Common myeloid progenitor, CD34-positive (primary cell): ENCODE measurements around the gene SUSD6.

Experiments
- CTCF ChIA-PET: fragments of 350-600 bp; sonication (Branson Sonifier 250); formaldehyde crosslinking; loops from one replicate; lab custom pipeline; 2021; ENCODE audit warnings: antibody characterized with exemption; lab: Charles Lee
- POLR2A ChIA-PET: fragments of 350-600 bp; sonication (Branson Sonifier 250); formaldehyde crosslinking; loops from one replicate; lab custom pipeline; 2021; ENCODE audit warnings: antibody characterized with exemption; lab: Charles Lee
- DNase-seq, 3 donors: peaks; one replicate each; pipeline versions ENCODE4 v3.0.0 to v3.0.0-alpha.2; 2013
- H3K27ac ChIP-seq, 2 experiments: 1 replicate in 1 of 2; 2 replicates in 1 of 2; pipeline ENCODE4 v1.7.0; 2013; ENCODE audit warnings: inconsistent platforms in 2 of 2, low read length in 2 of 2, mild to moderate bottlenecking in 2 of 2, low read depth in 1 of 2, moderate library complexity in 1 of 2; ENCODE audit not compliant: severe bottlenecking in 2 of 2, insufficient read depth in 1 of 2, poor library complexity in 1 of 2
- H3K27me3 ChIP-seq, 5 experiments: replicated peaks in 2 of 5; 1 replicate in 3 of 5; 2 replicates in 2 of 5; pipeline versions ENCODE4 v1.6.1 to v1.7.0; 2013; ENCODE audit warnings: low read length in 4 of 5, mild to moderate bottlenecking in 2 of 5, moderate library complexity in 2 of 5, inconsistent platforms in 1 of 5; ENCODE audit not compliant: insufficient read depth in 5 of 5, control insufficient read depth in 4 of 5
- H3K36me3 ChIP-seq, 4 experiments: 1 replicate in 2 of 4; 2 replicates in 2 of 4; pipeline versions ENCODE4 v1.6.1 to v1.7.0; 2013; ENCODE audit warnings: low read length in 3 of 4, control low read depth in 1 of 4, mild to moderate bottlenecking in 1 of 4; ENCODE audit not compliant: control insufficient read depth in 4 of 4, insufficient read depth in 4 of 4
- H3K4me1 ChIP-seq, 4 experiments: 1 replicate in 3 of 4; 2 replicates in 1 of 4; pipeline versions ENCODE4 v1.6.1 to v1.7.1; 2013; ENCODE audit warnings: low read length in 3 of 4, mild to moderate bottlenecking in 3 of 4, control low read depth in 1 of 4, inconsistent platforms in 1 of 4, moderate library complexity in 1 of 4; ENCODE audit not compliant: control insufficient read depth in 4 of 4, insufficient read depth in 4 of 4; ENCODE audit errors: control extremely low read depth in 1 of 4
- H3K4me3 ChIP-seq, 7 experiments: 1 replicate in 4 of 7; 2 replicates in 3 of 7; pipeline versions ENCODE4 v1.5.1 to v1.7.0; 2013; ENCODE audit warnings: mild to moderate bottlenecking in 7 of 7, low read length in 6 of 7, moderate library complexity in 6 of 7, inconsistent platforms in 2 of 7, low read depth in 2 of 7, control low read depth in 1 of 7; ENCODE audit not compliant: insufficient read depth in 4 of 7, control insufficient read depth in 1 of 7; ENCODE audit errors: extremely low read depth in 1 of 7
- H3K9me3 ChIP-seq, 5 experiments: 1 replicate in 4 of 5; 2 replicates in 1 of 5; pipeline versions ENCODE4 v1.6.1 to v1.7.1; 2013; ENCODE audit warnings: low read length in 4 of 5, mild to moderate bottlenecking in 2 of 5, inconsistent platforms in 1 of 5, low read depth in 1 of 5, moderate library complexity in 1 of 5; ENCODE audit not compliant: control insufficient read depth in 4 of 5, insufficient read depth in 2 of 5; ENCODE audit errors: control extremely low read depth in 1 of 5
- WGBS: methylation state at CpG from one replicate; pipeline ENCODE4 v1.1.5; 2013; ENCODE audit not compliant: insufficient coverage; 5-methylcytosine and 5-hydroxymethylcytosine counted together

SUSD6 gene

DNA sequence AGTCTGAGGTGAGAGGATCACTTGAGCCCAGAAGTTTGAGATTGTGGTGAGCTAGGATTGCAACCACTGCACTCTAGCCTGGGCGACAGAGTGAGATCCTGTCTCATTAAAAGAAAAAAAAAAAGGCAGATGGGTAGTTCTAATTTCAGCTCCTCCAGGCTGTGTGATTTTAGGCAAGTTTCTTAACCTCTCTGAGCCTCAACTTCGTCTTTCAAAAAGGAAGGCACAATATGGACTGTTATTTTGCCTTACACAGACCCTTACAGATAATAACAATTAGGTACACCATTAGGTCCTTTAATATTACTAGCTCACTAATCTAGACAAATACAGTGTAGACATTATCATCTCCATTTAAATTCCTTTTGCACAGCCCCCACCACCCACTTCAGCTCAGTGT lies 31.9 kb upstream of the SUSD6 start:
- Histone ChIP-seq H3K9me3 (peaks cover 0 to 3% (median 0%) of the 10 kb centered on the region in 5 experiments), H3K4me3 (no peak overlapping the region), H3K4me1 (peaks cover 0 to 2% (median under 1%) of the 10 kb centered on the region in 4 experiments), H3K27me3 (peaks cover 0 to 26% (median 17%) of the 10 kb centered on the region in 5 experiments), H3K27ac (no peak overlapping the region), H3K36me3 (no peaks in the 10 kb centered on the region)
- 94% methylated on average over 2 of the region's 2 CpGs for WGBS
- CTCF ChIA-PET: interaction anchor here (0.6 to 2.5 kb wide), 12 partner anchors 8 to 449 kb away, joined by 3 to 14 read pairs (median 3); no protein-coding TSS in a partner anchor
- no peak for DNase-seq
- POLR2A ChIA-PET: interaction anchor here (0.6 to 0.7 kb wide), 2 partner anchors 15 to 716 kb away, joined by 3 read pairs; no protein-coding TSS in a partner anchor

- H3K9me3 ChIP-seq: peaks cover 0 to 3% (median 0%) of the 10 kb centered on the region in 5 experiments
- DNase-seq: peak; percentile 62 to 78 (median 72)
- H3K4me3 ChIP-seq: no peak overlapping the region
- no peaks in the 10 kb centered on the region for H3K36me3 ChIP-seq
- 52% methylated on average over 7 of the region's 7 CpGs for WGBS
- no peaks in the 10 kb centered on the region for H3K4me1 ChIP-seq
- POLR2A ChIA-PET: no interaction called here
- H3K27ac ChIP-seq: no peak overlapping the region
- CTCF ChIA-PET: interaction anchor here (0.7 to 2.5 kb wide), 13 partner anchors 9 to 449 kb away, joined by 3 to 14 read pairs (median 3); no protein-coding TSS in a partner anchor
- peaks cover 0 to 22% (median 17%) of the 10 kb centered on the region in 5 experiments for H3K27me3 ChIP-seq
Measured at GRCh38 chr14:69580009-69580577, 31.3 kb upstream of the SUSD6 start.

DNA sequence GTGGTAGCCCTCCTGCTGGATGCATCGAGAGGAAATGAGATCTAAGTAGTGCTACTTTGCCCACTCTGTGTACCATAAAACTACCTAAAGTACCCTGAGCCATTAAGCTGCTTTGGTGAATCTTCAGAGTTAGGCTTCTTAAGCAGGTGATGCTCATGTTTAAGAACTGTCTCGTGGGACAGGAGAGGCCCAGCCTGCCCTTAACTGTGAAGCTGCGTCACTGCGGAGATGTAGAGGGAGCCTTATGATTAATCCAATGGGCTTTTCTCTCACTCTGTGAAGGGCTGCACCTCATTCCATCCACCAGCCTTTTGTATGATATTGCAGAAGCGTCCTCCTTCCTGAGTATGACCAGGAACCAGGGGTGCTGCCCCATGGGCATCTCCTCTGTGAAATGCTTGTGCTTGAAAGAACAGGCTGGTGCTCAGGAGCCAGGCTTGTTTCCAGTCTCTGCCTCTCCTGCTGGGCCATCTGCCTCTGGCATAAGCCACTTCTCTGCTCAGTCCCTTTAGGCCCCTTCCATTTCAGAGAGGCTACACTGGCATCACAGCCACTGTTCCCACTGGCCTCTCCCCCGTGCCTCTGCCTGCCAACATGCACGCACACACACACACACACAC lies 30.0 kb upstream of the SUSD6 start:
- H3K4me3 ChIP-seq: no peak overlapping the region
- DNase-seq: no peak
- H3K4me1 ChIP-seq: peaks cover 0 to 3% (median 0%) of the 10 kb centered on the region in 4 experiments
- H3K36me3 ChIP-seq: no peaks in the 10 kb centered on the region
- no peak overlapping the region for H3K27ac ChIP-seq
- CTCF ChIA-PET: interaction anchor here (1.1 to 2.2 kb wide), 2 partner anchors 146 to 227 kb away, joined by 3 to 14 read pairs; no protein-coding TSS in a partner anchor
- peaks cover 0 to 13% (median 8%) of the 10 kb centered on the region in 5 experiments for H3K27me3 ChIP-seq
- WGBS: 97% methylated on average over 6 of the region's 7 CpGs
- H3K9me3 ChIP-seq: peaks cover 0 to 3% (median 0%) of the 10 kb centered on the region in 5 experiments
- POLR2A ChIA-PET: interaction anchor here (0.6 kb wide), 1 partner anchor 85 kb away, joined by 4 read pairs; no protein-coding TSS in a partner anchor

DNA sequence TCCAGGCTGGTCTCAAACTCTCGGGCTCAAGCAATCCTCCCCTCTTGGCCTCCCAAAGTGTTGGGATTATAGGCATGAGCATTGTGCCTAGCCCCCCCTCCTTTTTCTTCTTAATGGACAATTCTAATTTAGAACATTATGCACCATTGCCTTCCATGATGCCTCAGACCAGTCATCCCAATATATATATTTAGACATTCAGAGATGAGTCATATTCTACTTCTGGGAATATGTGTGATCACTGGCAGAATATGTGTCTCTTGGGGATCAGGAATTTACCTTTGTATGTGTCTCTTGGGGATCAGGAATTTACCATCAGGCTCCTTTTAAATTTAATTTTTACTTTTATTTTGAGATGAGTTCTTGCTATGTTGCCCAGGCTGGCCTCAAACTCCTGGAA lies 29.2 kb upstream of the SUSD6 start:
- no peak overlapping the region for H3K4me3 ChIP-seq
- POLR2A ChIA-PET: no interaction called here
- CTCF ChIA-PET: interaction anchor here (0.7 to 2.1 kb wide), 3 partner anchors 11 to 195 kb away, joined by 3 to 7 read pairs (median 4); no protein-coding TSS in a partner anchor
- WGBS: 100% methylated on average over 1 of the region's 1 CpG
- no peak overlapping the region for H3K27ac ChIP-seq
- peaks cover 0 to 6% (median 0%) of the 10 kb centered on the region in 4 experiments for H3K4me1 ChIP-seq
- no peaks in the 10 kb centered on the region for H3K9me3 ChIP-seq
- no peaks in the 10 kb centered on the region for H3K36me3 ChIP-seq
- peaks cover 0 to 10% (median under 1%) of the 10 kb centered on the region in 5 experiments for H3K27me3 ChIP-seq
- DNase-seq: no peak

- Histone ChIP-seq H3K9me3 (no peaks in the 10 kb centered on the region), H3K27me3 (peaks cover 0 to 10% (median 0%) of the 10 kb centered on the region in 5 experiments), H3K27ac (no peak overlapping the region), H3K36me3 (no peaks in the 10 kb centered on the region), H3K4me1 (peaks cover 0 to 6% (median 0%) of the 10 kb centered on the region in 4 experiments), H3K4me3 (no peak overlapping the region)
- no peak for DNase-seq
- POLR2A ChIA-PET: no interaction called here
- 100% methylated on average over 4 of the region's 4 CpGs for WGBS
- CTCF ChIA-PET: interaction anchor here (0.7 to 2.1 kb wide), 5 partner anchors 11 to 194 kb away, joined by 3 to 7 read pairs (median 4); no protein-coding TSS in a partner anchor
Measured at GRCh38 chr14:69582829-69583228, 28.6 kb upstream of the SUSD6 start.

DNA sequence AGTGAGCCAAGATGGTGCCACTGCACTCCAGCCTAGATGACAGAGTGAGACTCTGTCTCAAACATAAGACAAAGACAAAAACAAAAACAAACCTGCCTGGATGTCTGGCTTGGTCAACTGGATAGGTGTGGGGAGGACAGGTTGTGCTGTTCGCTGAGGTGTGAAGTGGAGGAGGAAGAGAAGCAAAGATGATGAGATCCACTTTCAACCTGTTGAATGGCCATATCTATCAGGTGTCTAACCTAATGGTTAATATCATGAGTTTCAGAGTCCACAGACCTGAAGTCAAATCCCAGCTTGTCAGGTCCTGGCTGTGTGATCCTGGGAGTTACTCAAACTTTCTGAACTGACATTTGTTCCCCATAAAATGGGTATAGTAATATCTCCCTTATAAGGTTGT lies 27.0 kb upstream of the SUSD6 start:
- POLR2A ChIA-PET: interaction anchor here (0.6 kb wide), 2 partner anchors 145 to 194 kb away, joined by 4 read pairs; no protein-coding TSS in a partner anchor
- DNase-seq: no peak
- H3K27ac ChIP-seq: no peak overlapping the region
- H3K36me3 ChIP-seq: no peaks in the 10 kb centered on the region
- peaks cover 0 to 5% (median 0%) of the 10 kb centered on the region in 5 experiments for H3K27me3 ChIP-seq
- CTCF ChIA-PET: interaction anchor here (0.6 to 4.1 kb wide), 19 partner anchors 10 to 444 kb away, joined by 3 to 25 read pairs (median 4); partner anchors contain the start of gene CCDC177
- no peaks in the 10 kb centered on the region for H3K9me3 ChIP-seq
- 100% methylated on average over 1 of the region's 1 CpG for WGBS
- H3K4me3 ChIP-seq: no peak overlapping the region
- H3K4me1 ChIP-seq: peaks cover 0 to 6% (median 0%) of the 10 kb centered on the region in 4 experiments
